Measurements from ENCODE around the gene LRBA. TPM values are rescaled to one million over a fixed set of nuclear protein-coding genes. Genes with fewer than 3 reads are reported as not detected.

Gene LRBA
- total RNA-seq, 1 experiment from 2014 or later = 77.4 TPM

DNA sequence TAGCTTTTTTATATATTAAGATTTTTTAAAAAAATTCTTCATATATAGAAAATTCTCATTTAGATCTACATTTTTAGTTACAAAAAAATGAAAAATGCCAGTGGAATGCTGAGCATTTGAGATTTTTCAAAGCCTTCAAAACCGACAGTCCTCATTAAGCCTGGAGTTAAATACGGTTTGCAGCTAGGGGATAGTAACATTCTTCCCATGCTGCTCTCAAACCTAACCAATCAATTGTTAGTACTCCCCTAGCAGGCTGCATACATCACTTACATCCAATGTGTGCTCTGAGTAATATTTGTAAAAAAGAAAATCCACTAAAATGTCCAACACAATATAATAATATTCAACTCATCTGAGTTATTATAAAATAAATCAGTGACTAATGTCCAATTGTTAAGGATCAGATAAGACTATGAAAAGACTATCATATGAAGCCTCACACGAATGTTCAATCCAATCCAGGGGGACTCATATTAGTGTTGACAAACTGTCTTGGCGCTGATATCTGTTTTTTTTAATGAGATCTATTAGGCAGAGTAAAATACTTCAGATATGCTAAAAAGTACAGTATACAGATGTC is 660.8 kb downstream of the LRBA start:
- Histone ChIP-seq H3K27me3 (ENCODE audit: insufficient read depth, low read depth) (no peaks in the 10 kb centered on the region), H4K20me1 (ENCODE audit: insufficient read depth) (no peaks in the 10 kb centered on the region), H3K79me2 (ENCODE audit: low read depth) (no peaks in the 10 kb centered on the region), H3K9me2 (ENCODE audit: insufficient read depth) (no peaks in the 10 kb centered on the region), H3K9me3 (ENCODE audit: insufficient read depth, low read depth) (no peaks in the 10 kb centered on the region), H3K4me3 (no peak overlapping the region), H2AFZ (no peak overlapping the region), H3F3A (ENCODE audit: insufficient read depth, low read depth) (no peaks in the 10 kb centered on the region), H3K4me1 (replicated peaks; ENCODE audit: insufficient read depth) (no peaks in the 10 kb centered on the region), H3K4me2 (no peak overlapping the region), H3K36me3 (ENCODE audit: low read depth) (no peaks in the 10 kb centered on the region), H3K27ac (no peak overlapping the region)
- BruUV-seq (replicated peaks) = no TSS peak
- TF ChIP-seq EZH2 (IDR thresholded peaks at IDR 0.05; ENCODE audit: low read depth) = no peak
- TF ChIP-seq, protein P1, sequence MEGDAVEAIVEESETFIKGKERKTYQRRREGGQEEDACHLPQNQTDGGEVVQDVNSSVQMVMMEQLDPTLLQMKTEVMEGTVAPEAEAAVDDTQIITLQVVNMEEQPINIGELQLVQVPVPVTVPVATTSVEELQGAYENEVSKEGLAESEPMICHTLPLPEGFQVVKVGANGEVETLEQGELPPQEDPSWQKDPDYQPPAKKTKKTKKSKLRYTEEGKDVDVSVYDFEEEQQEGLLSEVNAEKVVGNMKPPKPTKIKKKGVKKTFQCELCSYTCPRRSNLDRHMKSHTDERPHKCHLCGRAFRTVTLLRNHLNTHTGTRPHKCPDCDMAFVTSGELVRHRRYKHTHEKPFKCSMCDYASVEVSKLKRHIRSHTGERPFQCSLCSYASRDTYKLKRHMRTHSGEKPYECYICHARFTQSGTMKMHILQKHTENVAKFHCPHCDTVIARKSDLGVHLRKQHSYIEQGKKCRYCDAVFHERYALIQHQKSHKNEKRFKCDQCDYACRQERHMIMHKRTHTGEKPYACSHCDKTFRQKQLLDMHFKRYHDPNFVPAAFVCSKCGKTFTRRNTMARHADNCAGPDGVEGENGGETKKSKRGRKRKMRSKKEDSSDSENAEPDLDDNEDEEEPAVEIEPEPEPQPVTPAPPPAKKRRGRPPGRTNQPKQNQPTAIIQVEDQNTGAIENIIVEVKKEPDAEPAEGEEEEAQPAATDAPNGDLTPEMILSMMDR (conservative IDR thresholded peaks at IDR 0.05) = no peak
- POLR2A ChIA-PET (ENCODE audit: unreplicated experiment) = no interaction called here
- CTCF ChIA-PET = no interaction called here
- DNase-seq = no peak
- intact Hi-C loops (cut with micrococcal nuclease; ENCODE audit: unreplicated experiment) = no loop called here

DNA sequence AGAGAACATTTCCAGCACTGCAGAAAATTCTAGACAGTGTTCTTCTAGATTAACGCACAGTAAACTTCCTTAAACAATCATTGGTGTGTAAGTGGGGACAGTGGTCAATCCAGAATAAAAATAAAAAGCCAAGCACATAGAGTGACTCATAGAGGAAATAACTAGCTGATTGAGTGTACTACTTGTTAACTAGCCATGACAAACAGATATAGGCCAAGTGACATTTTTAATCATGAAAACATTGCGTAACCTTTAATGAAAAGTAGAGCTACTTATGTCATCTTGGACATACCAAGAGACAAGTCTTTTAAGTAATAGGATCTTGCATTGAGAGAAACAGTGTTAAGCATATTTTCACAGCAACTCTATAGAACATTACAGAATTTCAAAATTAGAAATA is 667.0 kb downstream of the LRBA start:
- peak in 1 of 2 experiments; percentile 57 for DNase-seq

DNA sequence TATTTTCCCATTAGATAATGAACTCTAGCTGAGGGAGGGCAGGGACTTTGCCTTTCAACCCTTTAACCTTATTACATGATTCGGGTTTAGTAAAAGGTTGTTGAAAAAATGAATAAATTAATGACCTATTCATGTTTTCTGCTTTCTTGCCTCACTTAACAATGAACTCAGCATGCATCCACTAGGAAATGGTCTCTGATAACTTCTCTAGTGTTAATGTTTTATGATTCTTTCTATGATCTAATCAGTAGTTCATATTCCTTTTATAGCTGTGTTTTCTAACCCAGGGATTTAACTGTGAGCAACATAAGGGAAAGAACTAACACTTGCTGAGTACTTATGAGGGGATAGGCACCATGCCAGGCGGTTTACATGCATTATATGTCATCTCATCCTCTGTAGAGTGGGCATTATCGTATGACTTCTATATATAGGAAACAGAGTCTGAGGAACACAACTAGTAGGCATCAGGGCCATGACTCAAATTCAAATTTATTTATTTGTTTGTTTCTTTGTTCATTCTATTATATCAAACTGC is 669.8 kb downstream of the LRBA start:
- H3K4me3 ChIP-seq = no peak overlapping the region
- intact Hi-C loops (cut with micrococcal nuclease; ENCODE audit: unreplicated experiment) = no loop called here
- H3K4me2 ChIP-seq = no peak overlapping the region
- no peaks in the 10 kb centered on the region for H3K36me3 ChIP-seq (ENCODE audit: low read depth)
- no TSS peak for BruUV-seq (replicated peaks)
- no peak for TF ChIP-seq EZH2 (IDR thresholded peaks at IDR 0.05; ENCODE audit: low read depth)
- TF ChIP-seq, protein P1 (conservative IDR thresholded peaks at IDR 0.05) = no peak
- no peaks in the 10 kb centered on the region for H3F3A ChIP-seq (ENCODE audit: insufficient read depth, low read depth)
- no peaks in the 10 kb centered on the region for H3K9me3 ChIP-seq (ENCODE audit: insufficient read depth, low read depth)
- DNase-seq = no peak
- no peaks in the 10 kb centered on the region for H4K20me1 ChIP-seq (ENCODE audit: insufficient read depth)
- H3K4me1 ChIP-seq (replicated peaks; ENCODE audit: insufficient read depth) = 0 out of 2 replicates have a peak, but pooled peaks cover 5% of the 10 kb centered on the region
- no peaks in the 10 kb centered on the region for H3K27me3 ChIP-seq (ENCODE audit: insufficient read depth, low read depth)
- no peaks in the 10 kb centered on the region for H3K9me2 ChIP-seq (ENCODE audit: insufficient read depth)
- H2AFZ ChIP-seq = no peak overlapping the region
- H3K79me2 ChIP-seq (ENCODE audit: low read depth) = no peaks in the 10 kb centered on the region
- ChIA-PET CTCF (no interaction called here), POLR2A (ENCODE audit: unreplicated experiment) (no interaction called here)
- H3K27ac ChIP-seq = no peak overlapping the region

More for the DNA sequence above, 667.0 kb downstream of the LRBA start:
- CTCF ChIA-PET = interaction anchor here (0.6 kb wide), 1 partner anchor 1286 kb away, joined by 4 read pairs; no protein-coding TSS in a partner anchor
- H3K4me3 ChIP-seq = no peak overlapping the region
- 0 out of 2 replicates have a peak, but pooled peaks cover 5% of the 10 kb centered on the region for H3K4me1 ChIP-seq (replicated peaks; ENCODE audit: insufficient read depth)
- no peaks in the 10 kb centered on the region for H3K27me3 ChIP-seq (ENCODE audit: insufficient read depth, low read depth)
- no peak overlapping the region for H2AFZ ChIP-seq
- no peaks in the 10 kb centered on the region for H3K9me2 ChIP-seq (ENCODE audit: insufficient read depth)
- no peaks in the 10 kb centered on the region for H3K36me3 ChIP-seq (ENCODE audit: low read depth)
- no peaks in the 10 kb centered on the region for H3K9me3 ChIP-seq (ENCODE audit: insufficient read depth, low read depth)
- no peak overlapping the region for H3K4me2 ChIP-seq
- POLR2A ChIA-PET (ENCODE audit: unreplicated experiment) = interaction anchor here (0.6 kb wide), 1 partner anchor 42 kb away, joined by 9 read pairs; no protein-coding TSS in a partner anchor
- BruUV-seq (replicated peaks) = no TSS peak
- no peaks in the 10 kb centered on the region for H3K79me2 ChIP-seq (ENCODE audit: low read depth)
- TF ChIP-seq, protein P1 (conservative IDR thresholded peaks at IDR 0.05) = no peak
- no peak for TF ChIP-seq EZH2 (IDR thresholded peaks at IDR 0.05; ENCODE audit: low read depth)
- H3K27ac ChIP-seq = no peak overlapping the region
- intact Hi-C loops (cut with micrococcal nuclease; ENCODE audit: unreplicated experiment) = no loop called here
- no peaks in the 10 kb centered on the region for H4K20me1 ChIP-seq (ENCODE audit: insufficient read depth)
- H3F3A ChIP-seq (ENCODE audit: insufficient read depth, low read depth) = no peaks in the 10 kb centered on the region

All from PC-9 (cell line).